ENCODE results near the gene RCOR2.
A peak's percentile ranks its signal among the peaks of the same experiment; 100 is the strongest.

Gene RCOR2

DNA sequence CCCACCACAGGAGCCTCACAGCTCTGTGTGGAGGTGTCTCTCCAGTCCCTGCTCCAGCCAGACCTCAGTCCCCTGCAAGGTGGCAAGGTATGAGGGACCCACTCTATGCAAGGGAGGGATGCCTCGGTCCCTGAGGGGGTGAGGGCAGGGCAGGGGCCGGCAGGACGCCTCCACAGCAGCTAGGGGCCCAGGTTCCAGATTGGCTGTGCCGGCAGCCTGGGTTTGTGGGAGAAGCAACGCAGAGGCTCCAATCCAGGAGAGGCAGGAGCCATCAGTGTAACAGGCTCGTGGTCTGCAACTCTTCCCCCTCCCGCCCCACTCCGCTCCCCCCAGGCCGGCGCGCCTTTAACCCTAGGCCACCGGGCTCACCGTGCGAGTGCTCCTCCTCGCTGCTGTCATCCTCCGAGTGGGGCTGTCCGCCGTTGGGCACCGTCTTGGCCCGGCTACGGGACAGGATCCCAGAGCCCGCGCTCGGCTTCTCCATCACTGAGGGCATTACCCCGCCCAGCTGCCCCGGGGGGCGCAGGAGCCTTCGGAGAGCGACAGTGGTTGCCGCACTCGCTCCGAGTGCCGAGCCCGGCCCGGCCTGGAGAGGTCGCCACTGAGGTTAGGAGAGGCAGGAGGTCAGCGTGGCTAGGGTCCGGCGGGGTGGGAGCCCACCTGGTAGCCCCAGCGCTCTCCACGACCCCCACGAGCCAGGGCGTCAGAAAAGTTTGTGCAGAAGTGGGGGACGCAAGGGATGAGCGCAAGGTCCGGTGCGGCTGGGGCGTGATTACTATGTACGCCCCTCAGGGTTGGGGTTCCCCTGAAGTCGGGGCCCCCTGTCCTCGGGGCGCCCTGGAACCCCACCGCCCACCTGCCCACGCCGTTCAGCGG lies 765 bp downstream of the RCOR2 start:
- Histone ChIP-seq H3K4me3 (replicated peaks; ENCODE audit: low read depth, low read length) (peak overlapping the region; percentile 58), H3K36me3 (ENCODE audit: control insufficient read depth, insufficient read depth, low read length) (no peaks in the 10 kb centered on the region), H3K27me3 (replicated peaks; ENCODE audit: control insufficient read depth, insufficient read depth, low read length) (no peaks in the 10 kb centered on the region; the same call in 1 of the 2 replicates)
- TF ChIP-seq, protein P1, sequence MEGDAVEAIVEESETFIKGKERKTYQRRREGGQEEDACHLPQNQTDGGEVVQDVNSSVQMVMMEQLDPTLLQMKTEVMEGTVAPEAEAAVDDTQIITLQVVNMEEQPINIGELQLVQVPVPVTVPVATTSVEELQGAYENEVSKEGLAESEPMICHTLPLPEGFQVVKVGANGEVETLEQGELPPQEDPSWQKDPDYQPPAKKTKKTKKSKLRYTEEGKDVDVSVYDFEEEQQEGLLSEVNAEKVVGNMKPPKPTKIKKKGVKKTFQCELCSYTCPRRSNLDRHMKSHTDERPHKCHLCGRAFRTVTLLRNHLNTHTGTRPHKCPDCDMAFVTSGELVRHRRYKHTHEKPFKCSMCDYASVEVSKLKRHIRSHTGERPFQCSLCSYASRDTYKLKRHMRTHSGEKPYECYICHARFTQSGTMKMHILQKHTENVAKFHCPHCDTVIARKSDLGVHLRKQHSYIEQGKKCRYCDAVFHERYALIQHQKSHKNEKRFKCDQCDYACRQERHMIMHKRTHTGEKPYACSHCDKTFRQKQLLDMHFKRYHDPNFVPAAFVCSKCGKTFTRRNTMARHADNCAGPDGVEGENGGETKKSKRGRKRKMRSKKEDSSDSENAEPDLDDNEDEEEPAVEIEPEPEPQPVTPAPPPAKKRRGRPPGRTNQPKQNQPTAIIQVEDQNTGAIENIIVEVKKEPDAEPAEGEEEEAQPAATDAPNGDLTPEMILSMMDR (IDR thresholded peaks at IDR 0.05; ENCODE audit: insufficient read depth, low read length, poor library complexity, severe bottlenecking), result peak; percentile 39
- no peak for DNase-seq (ENCODE audit: extremely low read depth, insufficient read length)

DNA sequence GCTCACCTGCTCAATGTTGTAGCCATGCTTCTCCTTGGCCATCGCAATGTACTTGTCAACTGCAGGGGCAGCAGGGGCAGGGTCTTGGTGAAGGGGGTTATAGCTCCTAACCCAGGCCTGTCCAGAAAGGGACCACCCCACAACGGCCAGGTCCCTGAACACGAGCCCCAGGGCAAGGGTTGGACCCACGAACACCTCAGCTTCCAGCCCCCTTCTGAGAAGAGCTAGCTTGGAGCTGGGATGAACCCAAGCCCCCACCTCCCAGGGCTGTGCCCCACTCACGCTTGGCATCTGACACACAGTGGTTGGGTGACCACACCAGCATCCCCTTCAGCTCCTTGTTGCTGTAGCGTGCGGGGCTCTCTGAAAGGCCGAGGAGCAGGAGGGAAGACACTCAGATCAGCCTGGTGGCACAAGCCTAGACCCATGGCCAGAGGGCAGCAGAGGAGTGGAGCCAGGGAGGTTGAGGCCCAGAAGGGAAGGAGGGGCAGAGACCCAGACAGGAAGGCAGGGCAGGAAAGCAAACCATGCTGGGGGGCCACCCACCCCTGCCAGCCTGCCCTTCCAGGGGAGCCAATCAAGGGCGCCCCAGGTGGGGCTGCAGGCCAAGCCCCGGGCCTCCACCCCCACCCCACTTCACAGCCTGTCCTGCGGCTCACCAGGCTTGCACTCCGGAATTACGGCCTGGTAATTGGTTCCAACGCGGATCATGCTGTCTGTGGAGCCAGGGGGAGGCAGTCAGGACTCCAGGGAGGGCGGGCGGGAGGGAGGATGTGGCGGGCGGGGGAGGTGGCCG lies 1.9 kb downstream of the RCOR2 start:
- no peaks in the 10 kb centered on the region; the same call in 1 of the 2 replicates for H3K27me3 ChIP-seq (replicated peaks; ENCODE audit: control insufficient read depth, insufficient read depth, low read length)
- no peak overlapping the region for H3K4me3 ChIP-seq (replicated peaks; ENCODE audit: low read depth, low read length)
- no peak for DNase-seq (ENCODE audit: extremely low read depth, insufficient read length)
- TF ChIP-seq, protein P1 (IDR thresholded peaks at IDR 0.05; ENCODE audit: insufficient read depth, low read length, poor library complexity, severe bottlenecking), result no peak
- H3K36me3 ChIP-seq (ENCODE audit: control insufficient read depth, insufficient read depth, low read length), result peaks cover under 1% of the 10 kb centered on the region; the same call in 1 of the 2 replicates

DNA sequence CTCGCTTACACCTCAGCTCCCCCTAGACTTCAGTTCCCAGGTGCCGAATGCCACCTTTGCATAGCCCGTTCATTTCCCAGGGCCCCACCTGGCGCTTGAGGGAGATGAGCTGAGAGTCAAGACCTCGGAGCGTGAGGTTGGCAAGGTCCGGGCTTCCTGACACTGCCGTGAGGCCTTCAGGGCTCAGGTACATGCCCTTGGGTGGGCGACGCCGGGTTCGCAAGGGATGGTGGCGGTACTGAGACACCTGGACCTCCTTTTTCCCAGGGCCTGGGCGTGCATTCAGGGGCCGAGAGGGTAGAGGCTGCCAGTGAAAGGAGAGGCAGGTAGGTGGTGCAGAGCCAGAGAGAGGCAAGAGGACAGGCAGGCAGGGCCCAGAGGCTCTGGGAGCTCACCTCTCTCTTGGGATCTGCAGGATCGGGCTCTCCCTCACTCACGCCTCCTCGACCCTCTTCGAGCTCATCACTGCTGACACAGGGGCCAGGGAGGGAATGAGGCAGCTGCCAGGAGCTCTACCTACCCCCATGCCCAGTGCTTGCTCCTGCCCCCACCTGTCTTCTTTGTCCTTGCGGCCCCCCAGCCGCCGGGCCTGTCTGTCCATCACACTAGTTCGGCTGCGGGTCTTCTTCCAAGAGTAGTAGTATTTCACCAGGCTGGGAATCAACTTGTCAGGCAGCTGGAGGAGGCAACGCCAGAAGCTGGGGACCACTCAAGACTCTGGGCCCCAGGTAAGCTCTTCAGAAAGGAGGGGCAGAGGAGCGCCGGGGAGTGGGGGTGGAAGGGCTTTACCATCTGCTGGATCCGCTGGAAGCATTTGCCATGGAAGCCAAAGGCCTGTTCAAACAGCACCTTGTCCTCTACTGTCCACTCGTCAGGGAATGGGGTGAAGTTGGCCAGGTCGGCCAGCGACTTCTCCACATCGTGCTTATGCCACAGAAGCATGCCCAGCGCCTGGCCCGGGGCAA lies 2.8 kb downstream of the RCOR2 start:
- TF ChIP-seq, protein P1 (IDR thresholded peaks at IDR 0.05; ENCODE audit: insufficient read depth, low read length, poor library complexity, severe bottlenecking), result no peak

DNA sequence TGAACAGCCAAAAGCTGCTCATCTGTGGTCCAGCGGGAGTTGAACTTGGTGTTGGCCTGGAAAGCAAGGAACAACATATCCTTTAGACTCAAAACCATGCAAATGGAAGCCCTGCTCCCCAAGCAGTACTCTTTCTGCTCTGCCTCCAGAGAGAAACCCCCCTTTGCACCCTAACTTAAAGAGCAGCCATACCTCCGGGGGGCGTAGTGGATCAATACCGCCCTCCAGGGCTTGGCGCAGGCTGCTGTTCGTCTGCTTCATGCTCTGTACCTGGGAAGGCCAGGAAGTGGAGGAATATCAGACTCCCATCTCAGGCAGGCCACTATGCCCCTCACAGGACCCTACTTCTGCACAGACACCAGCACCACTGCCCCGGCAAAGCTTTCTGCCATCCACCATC lies 4.3 kb downstream of the RCOR2 start:
- TF ChIP-seq, protein P1 (IDR thresholded peaks at IDR 0.05; ENCODE audit: insufficient read depth, low read length, poor library complexity, severe bottlenecking), result no peak
- H3K36me3 ChIP-seq (ENCODE audit: control insufficient read depth, insufficient read depth, low read length), result peaks cover 9% of the 10 kb centered on the region
- H3K4me3 ChIP-seq (replicated peaks; ENCODE audit: low read depth, low read length), result no peak overlapping the region
- no peak for DNase-seq (ENCODE audit: extremely low read depth, insufficient read length)
- H3K27me3 ChIP-seq (replicated peaks; ENCODE audit: control insufficient read depth, insufficient read depth, low read length), result no peaks in the 10 kb centered on the region; the same call in 1 of the 2 replicates

More for the DNA sequence above, 2.8 kb downstream of the RCOR2 start:
- no peak for DNase-seq (ENCODE audit: extremely low read depth, insufficient read length)
- Histone ChIP-seq H3K36me3 (ENCODE audit: control insufficient read depth, insufficient read depth, low read length) (peaks cover 3% of the 10 kb centered on the region), H3K27me3 (replicated peaks; ENCODE audit: control insufficient read depth, insufficient read depth, low read length) (no peaks in the 10 kb centered on the region; the same call in 1 of the 2 replicates), H3K4me3 (replicated peaks; ENCODE audit: low read depth, low read length) (no peak overlapping the region)

DNA sequence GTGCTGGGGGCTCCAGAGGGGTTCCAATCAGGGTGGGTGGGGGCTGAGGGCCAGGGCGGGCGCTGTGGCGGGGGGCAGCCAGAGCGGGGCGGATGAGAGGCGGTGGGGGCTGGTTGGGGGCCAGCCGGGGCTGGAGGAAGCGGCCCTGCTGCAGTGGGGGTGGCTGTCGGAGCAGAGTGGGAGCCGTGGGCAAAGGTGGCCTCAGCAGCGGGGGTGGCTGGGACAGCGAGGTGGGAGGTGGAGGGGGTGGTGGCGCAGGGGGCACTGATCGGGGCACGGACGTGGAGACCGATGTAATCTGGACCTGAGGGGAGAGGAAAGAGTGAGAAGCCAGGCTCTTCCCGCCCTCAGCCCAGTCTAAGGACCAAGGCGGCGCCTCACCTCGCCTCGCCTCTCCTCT lies 5.1 kb downstream of the RCOR2 start:
- H3K27me3 ChIP-seq (replicated peaks; ENCODE audit: control insufficient read depth, insufficient read depth, low read length), result no peaks in the 10 kb centered on the region; the same call in 1 of the 2 replicates
- H3K4me3 ChIP-seq (replicated peaks; ENCODE audit: low read depth, low read length), result no peak overlapping the region
- TF ChIP-seq, protein P1 (IDR thresholded peaks at IDR 0.05; ENCODE audit: insufficient read depth, low read length, poor library complexity, severe bottlenecking), result no peak
- H3K36me3 ChIP-seq (ENCODE audit: control insufficient read depth, insufficient read depth, low read length), result peaks cover 15% of the 10 kb centered on the region
- no peak for DNase-seq (ENCODE audit: extremely low read depth, insufficient read length)
